ENCODE measurements around the gene SPECC1L.
"Not testable (repeated sequence)": the region's sequence is repeated elsewhere in the genome, so short reads cannot be mapped to it uniquely, and the experiment has no call there.

SPECC1L gene

GRCh38 chr22:24271386-24271854 lies 789 bp downstream of the SPECC1L start:
- Histone ChIP-seq H3K4me1 (ENCODE audit: insufficient read depth, low read length) (peaks cover 9% of the 10 kb centered on the region; the same call in 1 of the 2 replicates), H3K27ac (ENCODE audit: low read length) (peak overlapping the region; percentile 67), H3K27me3 (ENCODE audit: insufficient read depth, low read length) (no peaks in the 10 kb centered on the region)

GRCh38 chr22:24273031-24273430 lies 2.4 kb downstream of the SPECC1L start:
- H3K9me3 ChIP-seq (ENCODE audit: insufficient read depth, low read depth, low read length); H3K4me1 ChIP-seq (ENCODE audit: insufficient read depth, low read length); H3K4me3 ChIP-seq (ENCODE audit: low read length); H3K9ac ChIP-seq (ENCODE audit: low read depth, low read length); H3K27ac ChIP-seq (ENCODE audit: low read length); H3K27me3 ChIP-seq (ENCODE audit: insufficient read depth, low read length); H3K36me3 ChIP-seq (ENCODE audit: insufficient read depth, low read depth, low read length): not testable (repeated sequence)

More at GRCh38 chr22:24271386-24271854, 789 bp downstream of the SPECC1L start:
- H3K9ac ChIP-seq (ENCODE audit: low read depth, low read length): peak overlapping the region; percentile 98
- H3K9me3 ChIP-seq (ENCODE audit: insufficient read depth, low read depth, low read length): no peaks in the 10 kb centered on the region
- peak overlapping the region; percentile 86 for H3K4me3 ChIP-seq (ENCODE audit: low read length)
- H3K36me3 ChIP-seq (ENCODE audit: insufficient read depth, low read depth, low read length): no peaks in the 10 kb centered on the region

GRCh38 chr22:24273906-24274305 lies 3.3 kb downstream of the SPECC1L start:
- not testable (repeated sequence) for H3K4me1 ChIP-seq (ENCODE audit: insufficient read depth, low read length); H3K4me3 ChIP-seq (ENCODE audit: low read length); H3K27me3 ChIP-seq (ENCODE audit: insufficient read depth, low read length); H3K9me3 ChIP-seq (ENCODE audit: insufficient read depth, low read depth, low read length); H3K27ac ChIP-seq (ENCODE audit: low read length); H3K9ac ChIP-seq (ENCODE audit: low read depth, low read length); H3K36me3 ChIP-seq (ENCODE audit: insufficient read depth, low read depth, low read length)

DNA sequence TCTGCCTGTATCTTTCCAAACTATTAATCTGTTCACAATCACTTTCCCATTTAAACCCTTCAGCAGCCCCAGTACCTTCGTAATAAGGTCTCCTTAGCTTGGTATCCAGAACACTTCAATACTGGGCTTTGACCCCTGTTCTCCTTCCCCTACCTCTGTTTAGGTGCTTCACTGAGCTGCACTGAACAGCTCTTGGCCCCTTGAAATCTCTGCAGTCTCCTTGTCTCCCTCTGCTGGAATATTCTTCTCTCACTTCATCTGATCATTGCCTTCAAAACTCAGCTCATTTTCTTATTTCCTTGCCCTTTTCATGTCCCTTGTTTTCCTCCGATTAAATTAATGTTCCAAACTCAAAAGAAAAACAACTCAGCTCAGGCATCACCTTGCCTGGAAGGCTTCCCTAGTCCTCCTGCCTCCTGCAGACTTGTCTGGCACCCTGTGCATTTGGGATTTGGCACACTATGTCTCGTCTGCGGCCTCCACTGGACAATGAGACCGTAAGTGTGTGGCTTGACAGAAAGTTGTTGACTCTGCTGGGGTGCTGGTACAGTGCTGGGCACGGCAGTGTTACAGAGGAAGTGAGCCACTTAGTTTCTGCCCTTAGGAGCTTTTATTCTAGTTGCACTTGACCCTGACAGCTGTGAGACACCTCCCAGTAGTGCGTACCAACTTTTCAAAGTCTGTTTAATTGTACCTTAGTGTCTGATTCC lies 4.2 kb downstream of the SPECC1L start:
- not testable (repeated sequence) for H3K9ac ChIP-seq (ENCODE audit: low read depth, low read length); H3K36me3 ChIP-seq (ENCODE audit: insufficient read depth, low read depth, low read length); H3K9me3 ChIP-seq (ENCODE audit: insufficient read depth, low read depth, low read length); H3K4me3 ChIP-seq (ENCODE audit: low read length); H3K4me1 ChIP-seq (ENCODE audit: insufficient read depth, low read length); H3K27ac ChIP-seq (ENCODE audit: low read length); H3K27me3 ChIP-seq (ENCODE audit: insufficient read depth, low read length)

GRCh38 chr22:24280363-24280762 lies 9.7 kb downstream of the SPECC1L start:
- H3K4me1 ChIP-seq (ENCODE audit: insufficient read depth, low read length); H3K36me3 ChIP-seq (ENCODE audit: insufficient read depth, low read depth, low read length); H3K9me3 ChIP-seq (ENCODE audit: insufficient read depth, low read depth, low read length); H3K27ac ChIP-seq (ENCODE audit: low read length); H3K27me3 ChIP-seq (ENCODE audit: insufficient read depth, low read length); H3K9ac ChIP-seq (ENCODE audit: low read depth, low read length); H3K4me3 ChIP-seq (ENCODE audit: low read length): not testable (repeated sequence)

DNA sequence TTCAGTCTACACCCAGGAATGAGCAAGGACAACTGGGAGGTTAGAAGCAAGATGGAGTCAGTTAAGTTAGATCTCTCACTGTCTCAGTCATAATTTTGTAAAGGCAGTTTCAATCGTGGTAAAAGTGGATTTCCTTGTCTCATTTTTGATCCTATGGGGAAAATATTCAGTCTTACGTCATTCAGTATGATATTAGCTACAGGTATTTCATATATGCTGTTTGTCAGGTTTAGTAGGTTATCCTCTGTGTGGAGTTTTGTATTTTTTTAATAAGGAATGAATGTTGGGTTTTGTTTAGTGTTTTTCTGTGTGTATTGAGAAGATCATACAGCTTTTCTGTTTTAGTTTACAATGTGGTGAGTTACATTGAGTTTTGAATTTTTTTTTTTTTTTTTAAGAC lies 11.8 kb downstream of the SPECC1L start:
- Histone ChIP-seq H3K9ac (ENCODE audit: low read depth, low read length) (no peak overlapping the region), H3K4me1 (ENCODE audit: insufficient read depth, low read length) (peaks cover 13% of the 10 kb centered on the region), H3K36me3 (ENCODE audit: insufficient read depth, low read depth, low read length) (0 out of 2 replicates have a peak, but pooled peaks cover 3% of the 10 kb centered on the region), H3K9me3 (ENCODE audit: insufficient read depth, low read depth, low read length) (no peaks in the 10 kb centered on the region), H3K4me3 (ENCODE audit: low read length) (no peak overlapping the region), H3K27me3 (ENCODE audit: insufficient read depth, low read length) (no peaks in the 10 kb centered on the region), H3K27ac (ENCODE audit: low read length) (no peak overlapping the region)

- no peak overlapping the region for H3K9ac ChIP-seq (ENCODE audit: low read depth, low read length)
- H3K4me3 ChIP-seq (ENCODE audit: low read length): no peak overlapping the region
- H3K27ac ChIP-seq (ENCODE audit: low read length): no peak overlapping the region
- H3K27me3 ChIP-seq (ENCODE audit: insufficient read depth, low read length): no peaks in the 10 kb centered on the region
- H3K4me1 ChIP-seq (ENCODE audit: insufficient read depth, low read length): peaks cover 16% of the 10 kb centered on the region
- no peaks in the 10 kb centered on the region for H3K36me3 ChIP-seq (ENCODE audit: insufficient read depth, low read depth, low read length)
- H3K9me3 ChIP-seq (ENCODE audit: insufficient read depth, low read depth, low read length): no peaks in the 10 kb centered on the region
Observed at GRCh38 chr22:24284747-24285203, 14.1 kb downstream of the SPECC1L start.

DNA sequence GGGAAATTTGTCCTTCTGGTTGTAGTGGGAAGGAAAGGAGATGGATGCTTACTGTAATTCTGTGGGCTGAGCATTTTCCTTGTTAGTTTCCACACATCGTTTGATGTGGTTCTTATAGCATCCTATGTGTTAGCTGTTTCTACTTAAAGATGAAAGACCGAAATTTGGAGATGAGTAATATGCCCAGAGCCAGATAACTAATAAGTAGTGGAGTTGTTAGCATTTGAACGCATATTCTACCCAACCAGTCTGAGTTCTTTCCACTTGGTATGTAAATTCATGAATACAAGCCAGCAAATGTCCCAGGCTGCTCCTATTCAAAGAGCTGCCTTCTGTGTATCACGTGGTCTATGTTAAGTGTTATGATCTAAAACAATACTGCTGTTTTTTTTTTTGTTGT lies 14.6 kb downstream of the SPECC1L start:
- H3K9ac ChIP-seq (ENCODE audit: low read depth, low read length): no peak overlapping the region
- no peaks in the 10 kb centered on the region for H3K9me3 ChIP-seq (ENCODE audit: insufficient read depth, low read depth, low read length)
- H3K27me3 ChIP-seq (ENCODE audit: insufficient read depth, low read length): no peaks in the 10 kb centered on the region
- no peaks in the 10 kb centered on the region for H3K36me3 ChIP-seq (ENCODE audit: insufficient read depth, low read depth, low read length)
- H3K27ac ChIP-seq (ENCODE audit: low read length): no peak overlapping the region
- no peak overlapping the region for H3K4me3 ChIP-seq (ENCODE audit: low read length)
- peaks cover 16% of the 10 kb centered on the region for H3K4me1 ChIP-seq (ENCODE audit: insufficient read depth, low read length)

DNA sequence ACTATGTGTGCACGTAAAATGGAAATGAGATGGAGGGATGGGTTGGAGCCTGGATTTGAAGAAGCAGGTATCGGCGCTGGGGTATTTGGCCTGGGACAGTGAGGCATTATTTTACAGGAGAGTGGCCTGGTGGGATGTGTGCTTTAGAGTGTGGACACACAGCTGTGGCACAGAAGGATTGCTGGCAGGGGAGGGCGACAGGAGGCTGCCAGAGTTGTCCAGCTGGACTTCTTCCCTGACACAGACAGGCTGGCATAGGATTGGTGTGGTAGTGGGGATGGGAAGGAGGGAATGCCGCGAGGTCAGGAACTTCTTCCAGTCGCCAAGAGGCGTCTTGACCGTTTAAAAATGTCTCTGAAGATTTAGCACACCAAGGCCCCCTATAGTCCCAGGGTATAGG lies 16.6 kb downstream of the SPECC1L start:
- H3K36me3 ChIP-seq (ENCODE audit: insufficient read depth, low read depth, low read length); H3K9me3 ChIP-seq (ENCODE audit: insufficient read depth, low read depth, low read length); H3K27me3 ChIP-seq (ENCODE audit: insufficient read depth, low read length); H3K9ac ChIP-seq (ENCODE audit: low read depth, low read length); H3K4me3 ChIP-seq (ENCODE audit: low read length); H3K27ac ChIP-seq (ENCODE audit: low read length): not testable (repeated sequence)
- peaks cover 16% of the 10 kb centered on the region for H3K4me1 ChIP-seq (ENCODE audit: insufficient read depth, low read length)

- H3K4me3 ChIP-seq (ENCODE audit: low read length); H3K36me3 ChIP-seq (ENCODE audit: insufficient read depth, low read depth, low read length); H3K9me3 ChIP-seq (ENCODE audit: insufficient read depth, low read depth, low read length); H3K27ac ChIP-seq (ENCODE audit: low read length); H3K27me3 ChIP-seq (ENCODE audit: insufficient read depth, low read length); H3K9ac ChIP-seq (ENCODE audit: low read depth, low read length): not testable (repeated sequence)
- H3K4me1 ChIP-seq (ENCODE audit: insufficient read depth, low read length): peaks cover 16% of the 10 kb centered on the region
Observed at GRCh38 chr22:24287801-24288200, 17.2 kb downstream of the SPECC1L start.

DNA sequence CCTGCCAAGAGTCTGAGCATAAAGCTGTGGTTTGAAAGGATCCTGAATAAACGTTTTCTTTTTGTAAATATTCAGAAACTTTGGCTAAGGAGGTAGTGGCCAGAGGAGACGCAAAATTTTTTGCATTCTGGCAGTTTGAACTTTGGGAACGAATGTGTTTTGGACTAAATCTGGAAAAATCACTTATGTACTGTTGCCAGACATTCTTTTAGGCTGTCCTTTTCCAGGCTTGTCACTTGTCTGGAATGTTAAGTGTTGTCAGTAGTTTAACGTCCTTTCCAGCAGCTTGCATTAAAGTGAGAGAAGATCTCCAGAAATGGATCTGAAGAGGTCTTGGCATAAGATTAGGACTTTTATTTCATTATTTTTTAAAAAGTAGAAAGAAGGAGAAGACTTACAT lies 18.5 kb downstream of the SPECC1L start:
- no peaks in the 10 kb centered on the region for H3K36me3 ChIP-seq (ENCODE audit: insufficient read depth, low read depth, low read length)
- H3K4me1 ChIP-seq (ENCODE audit: insufficient read depth, low read length): peaks cover 16% of the 10 kb centered on the region
- no peak overlapping the region for H3K9ac ChIP-seq (ENCODE audit: low read depth, low read length)
- H3K27ac ChIP-seq (ENCODE audit: low read length): no peak overlapping the region
- no peak overlapping the region for H3K4me3 ChIP-seq (ENCODE audit: low read length)
- H3K9me3 ChIP-seq (ENCODE audit: insufficient read depth, low read depth, low read length): no peaks in the 10 kb centered on the region
- no peaks in the 10 kb centered on the region for H3K27me3 ChIP-seq (ENCODE audit: insufficient read depth, low read length)

- H3K27me3 ChIP-seq (ENCODE audit: insufficient read depth, low read length): no peaks in the 10 kb centered on the region
- H3K4me3 ChIP-seq (ENCODE audit: low read length): no peak overlapping the region
- H3K4me1 ChIP-seq (ENCODE audit: insufficient read depth, low read length): peaks cover 14% of the 10 kb centered on the region
- H3K36me3 ChIP-seq (ENCODE audit: insufficient read depth, low read depth, low read length): no peaks in the 10 kb centered on the region
- peak overlapping the region; percentile 26; the same call in 1 of the 2 replicates for H3K9ac ChIP-seq (ENCODE audit: low read depth, low read length)
- no peak overlapping the region for H3K27ac ChIP-seq (ENCODE audit: low read length)
- H3K9me3 ChIP-seq (ENCODE audit: insufficient read depth, low read depth, low read length): no peaks in the 10 kb centered on the region
Observed at GRCh38 chr22:24289741-24290163, 19.1 kb downstream of the SPECC1L start.
